ENCODE results near the gene RCC1.
"Not testable (repeated sequence)": the region's sequence is repeated elsewhere in the genome, so short reads cannot be mapped to it uniquely, and the experiment has no call there.

The RCC1 gene

DNA sequence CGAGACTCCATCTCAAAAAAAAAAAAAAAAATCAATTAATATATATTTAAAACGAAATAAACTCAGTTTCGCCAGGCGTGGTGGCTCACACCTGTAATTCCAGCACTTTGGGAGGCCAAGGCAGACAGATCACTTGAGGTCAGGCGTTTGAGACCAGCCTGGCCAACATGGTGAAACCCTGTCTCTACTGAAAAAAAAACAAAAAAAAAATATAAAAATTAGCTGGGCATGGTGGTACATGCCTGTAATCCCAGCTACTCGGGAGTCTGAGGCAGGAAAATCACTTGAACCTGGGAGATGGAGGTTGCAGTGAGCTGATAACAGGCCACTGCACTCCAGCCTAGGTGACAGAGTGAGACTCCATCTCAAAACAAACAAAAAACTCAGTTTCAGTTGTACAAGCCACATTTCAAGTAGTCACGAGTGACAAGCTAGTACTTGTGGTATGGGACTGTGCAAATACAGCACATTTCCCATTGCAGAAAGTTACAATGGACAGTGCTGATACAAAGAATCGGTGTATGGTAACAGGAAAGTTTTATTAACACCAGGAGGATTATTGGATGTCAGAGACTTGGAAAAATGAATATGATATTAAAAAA, 35.7 kb downstream of the RCC1 start:
- not testable (repeated sequence) for DNase-seq (ENCODE audit: low read depth in 2 of 3, low spot score in 2 of 3)

DNA sequence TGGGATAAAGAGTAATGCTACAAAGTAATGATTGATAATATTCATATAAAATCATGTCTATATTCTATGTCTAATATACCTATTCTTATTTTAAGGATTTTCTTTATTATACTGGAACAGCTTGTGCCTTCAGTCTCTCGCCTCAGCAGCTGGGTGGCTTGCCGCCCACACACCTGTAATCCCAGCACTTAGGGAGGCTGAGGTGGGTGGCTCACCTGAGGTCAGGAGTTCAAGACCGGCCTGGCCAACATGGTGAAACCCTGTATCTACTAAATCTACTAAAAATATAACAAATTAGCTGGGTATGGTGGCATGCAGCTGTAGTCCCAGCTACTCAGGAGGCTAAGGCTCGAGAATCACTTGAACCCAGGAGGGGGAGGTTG, 39.4 kb downstream of the RCC1 start:
- no peak for DNase-seq (ENCODE audit: low read depth in 2 of 3, low spot score in 2 of 3)

DNA sequence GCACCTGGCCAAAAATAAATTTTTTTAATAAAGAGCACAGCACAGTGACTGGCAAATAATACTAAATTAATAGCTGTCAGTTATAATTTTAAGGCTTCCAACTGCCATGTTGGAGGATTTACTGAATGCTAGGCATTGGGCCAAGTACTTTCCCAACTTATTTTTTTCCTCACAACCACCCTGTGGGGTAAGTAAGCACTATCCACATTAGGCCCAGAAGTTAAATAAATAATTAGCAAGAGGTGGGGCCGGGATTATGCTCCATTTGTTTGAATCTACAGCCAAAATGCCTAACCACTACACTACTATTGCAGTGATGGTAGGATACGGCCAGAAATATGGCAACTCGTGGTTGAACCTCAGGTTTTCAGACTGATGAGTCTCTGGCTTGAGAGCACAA, 42.5 kb downstream of the RCC1 start:
- DNase-seq (ENCODE audit: low read depth in 2 of 3, low spot score in 2 of 3) = no peak

DNA sequence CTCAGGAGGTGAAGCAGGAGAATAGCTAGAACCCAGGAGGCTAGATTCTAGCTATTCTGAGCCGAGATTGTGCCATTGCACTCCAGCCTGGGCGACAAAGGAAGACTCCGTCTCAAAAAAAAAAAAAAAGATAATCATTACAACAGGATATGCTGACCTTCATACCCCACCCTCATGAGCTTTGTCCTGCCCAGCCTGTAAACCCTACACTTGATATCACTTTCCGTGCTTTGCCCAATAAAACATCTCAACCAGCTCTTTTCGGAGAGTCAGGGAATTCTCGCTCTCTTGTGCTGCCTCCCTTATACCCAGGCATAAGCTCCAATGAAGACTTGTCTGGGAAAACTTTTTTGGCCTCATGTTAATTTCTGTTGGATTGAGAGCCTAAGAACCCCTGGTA, 45.5 kb downstream of the RCC1 start:
- DNase-seq (ENCODE audit: low read depth in 2 of 3, low spot score in 2 of 3) = no peak

DNA sequence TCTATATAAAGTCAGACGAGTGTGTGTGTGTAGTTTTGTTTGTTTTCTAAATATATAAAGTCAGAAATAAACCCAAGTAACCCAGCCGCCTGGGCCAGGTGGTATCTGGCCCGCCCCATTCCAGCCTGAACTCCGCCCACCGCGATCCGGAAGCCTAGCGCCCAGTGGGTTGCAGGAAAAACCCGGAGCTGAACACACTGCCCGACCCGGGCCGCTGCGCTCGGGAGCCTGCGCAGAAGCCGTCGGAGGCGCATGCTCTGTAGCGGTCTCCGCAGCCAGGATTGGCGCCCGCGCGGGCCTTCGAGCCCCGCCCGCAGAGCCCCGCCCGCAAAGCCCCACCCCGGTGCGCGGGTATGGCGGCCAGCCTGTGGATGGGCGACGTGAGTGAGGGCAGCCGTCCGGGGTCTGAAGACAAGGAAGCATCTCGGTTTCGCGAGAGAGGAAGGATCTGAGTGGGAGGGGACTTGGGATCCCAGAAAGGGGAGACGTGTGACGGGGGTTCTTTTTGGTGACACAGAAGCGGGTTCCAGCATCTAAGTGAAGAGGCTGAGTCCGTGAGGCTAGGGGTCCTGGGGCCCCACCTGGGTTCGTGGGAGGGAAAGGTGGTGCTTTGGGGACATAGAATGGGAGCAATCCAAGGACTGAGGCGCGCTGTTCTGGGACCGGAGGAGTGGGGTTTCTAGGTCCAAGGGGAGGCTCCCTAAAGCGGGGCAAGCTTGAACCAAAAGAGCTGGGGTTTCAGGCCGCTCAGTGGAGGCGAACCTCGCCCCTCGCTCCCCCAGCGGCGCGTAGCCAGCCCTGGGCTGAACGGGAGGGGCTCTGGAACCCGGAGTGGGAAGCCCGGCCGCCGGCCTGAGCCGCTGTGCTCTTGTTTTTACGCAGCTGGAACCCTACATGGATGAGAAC, 47.2 kb downstream of the RCC1 start, which contains the start of gene TRNAU1AP:
TSS of gene TRNAU1AP (plus strand) at position 328 of the 906 bp plus-strand sequence. CDS start at position 354, 26 bp downstream.
- DNase-seq (ENCODE audit: low read depth in 2 of 3, low spot score in 2 of 3) = peak; percentile 83 to 96 (median 94)

DNA sequence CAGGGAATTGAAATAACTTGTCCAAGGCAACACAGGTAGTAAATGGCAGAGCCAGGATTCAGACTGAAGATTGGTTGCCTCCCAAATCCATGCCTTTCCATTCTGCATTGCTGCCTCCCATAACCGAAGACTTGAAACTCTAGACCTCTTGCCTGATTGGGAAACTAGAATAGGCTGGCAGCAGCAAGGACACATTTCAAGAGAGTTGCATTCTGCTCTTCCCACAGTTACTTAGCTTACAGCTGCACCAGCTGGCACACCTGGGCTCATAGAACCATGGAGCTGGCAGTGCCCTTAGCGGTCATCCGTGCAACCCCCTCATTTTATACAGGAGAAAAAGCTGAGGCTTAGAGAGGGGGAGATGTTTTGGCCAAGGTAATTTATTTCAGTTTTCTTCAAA, 55.0 kb downstream of the RCC1 start:
- no peak for DNase-seq (ENCODE audit: low read depth in 2 of 3, low spot score in 2 of 3)

DNA sequence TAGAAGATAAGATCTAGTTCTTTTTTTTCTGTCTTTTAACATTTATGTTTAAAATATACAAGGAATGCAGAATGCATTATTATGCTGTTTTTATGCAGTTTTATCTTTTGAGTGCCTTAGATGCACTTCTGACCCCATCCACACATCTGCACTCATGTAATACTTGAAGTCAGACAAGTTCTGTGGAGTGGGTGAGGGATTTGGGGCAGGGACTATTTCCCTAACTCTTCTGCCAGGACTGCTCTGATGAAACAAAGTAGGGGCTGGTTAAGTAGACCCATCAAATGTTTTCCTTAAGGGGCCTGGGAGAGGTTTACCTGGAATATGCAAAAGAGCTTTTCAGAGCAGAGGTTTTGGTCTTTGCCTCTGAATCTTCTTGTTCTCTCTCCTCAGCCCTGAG, 58.5 kb downstream of the RCC1 start:
- no peak for DNase-seq (ENCODE audit: low read depth in 2 of 3, low spot score in 2 of 3)

DNA sequence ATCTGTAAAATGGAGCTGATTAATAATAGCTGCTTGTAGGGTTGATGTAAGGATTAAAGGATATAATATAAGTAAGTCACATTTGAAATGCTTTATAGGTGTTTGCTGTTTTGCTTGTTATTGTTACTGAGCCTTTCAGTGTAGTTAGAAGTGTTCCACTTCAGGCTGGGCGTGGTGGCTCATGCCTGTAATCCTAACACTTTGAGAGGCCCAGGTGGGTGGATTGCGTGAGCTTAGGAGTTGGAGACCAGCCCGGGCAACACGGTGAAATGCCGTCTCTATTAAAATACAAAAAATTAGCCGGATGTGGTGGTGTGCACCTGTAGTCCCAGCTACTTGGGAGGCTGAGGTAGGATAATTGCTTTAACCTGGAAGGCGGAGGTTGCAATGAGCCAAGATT, 59.2 kb downstream of the RCC1 start:
- no peak for DNase-seq (ENCODE audit: low read depth in 2 of 3, low spot score in 2 of 3)

DNA sequence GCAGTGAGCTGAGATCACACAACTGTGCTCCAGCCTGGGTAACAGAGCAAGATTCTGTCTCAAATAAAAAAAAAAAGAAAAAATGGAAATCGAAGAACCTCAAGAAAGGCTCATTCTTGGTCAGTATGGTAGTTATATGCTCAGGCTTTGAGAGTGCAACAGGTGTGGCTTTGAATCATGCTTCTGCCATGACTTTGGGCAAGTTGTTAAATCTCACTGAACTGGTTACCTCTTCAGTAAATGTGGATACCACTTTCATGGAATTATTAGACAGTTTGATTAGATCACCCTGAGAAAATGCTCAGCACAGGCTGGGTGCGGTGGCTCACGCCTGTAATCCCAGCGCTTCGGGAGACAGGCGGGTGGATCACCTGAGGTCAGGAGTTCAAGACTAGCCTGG, 59.9 kb downstream of the RCC1 start:
- DNase-seq (ENCODE audit: low read depth in 2 of 3, low spot score in 2 of 3) = no peak

DNA sequence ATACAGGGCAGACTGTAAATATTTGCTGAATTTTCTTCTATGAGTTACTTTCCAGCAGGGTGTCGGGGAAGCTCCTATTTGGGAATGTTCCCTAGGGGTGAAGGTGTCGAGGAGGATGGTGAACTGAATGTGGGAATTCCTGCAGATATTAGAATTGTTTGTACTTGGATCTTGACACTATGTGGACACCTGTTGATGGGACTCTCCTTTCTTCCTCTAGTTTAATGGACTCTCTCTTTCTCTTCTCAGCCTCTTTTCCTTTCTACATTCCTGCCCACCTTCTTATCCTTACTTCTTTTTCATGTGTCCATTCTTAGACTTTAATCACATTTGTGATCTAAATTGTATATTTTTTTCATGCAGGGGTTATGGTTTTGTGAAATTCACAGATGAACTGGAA, 61.1 kb downstream of the RCC1 start:
- DNase-seq (ENCODE audit: low read depth in 2 of 3, low spot score in 2 of 3) = no peak

DNA sequence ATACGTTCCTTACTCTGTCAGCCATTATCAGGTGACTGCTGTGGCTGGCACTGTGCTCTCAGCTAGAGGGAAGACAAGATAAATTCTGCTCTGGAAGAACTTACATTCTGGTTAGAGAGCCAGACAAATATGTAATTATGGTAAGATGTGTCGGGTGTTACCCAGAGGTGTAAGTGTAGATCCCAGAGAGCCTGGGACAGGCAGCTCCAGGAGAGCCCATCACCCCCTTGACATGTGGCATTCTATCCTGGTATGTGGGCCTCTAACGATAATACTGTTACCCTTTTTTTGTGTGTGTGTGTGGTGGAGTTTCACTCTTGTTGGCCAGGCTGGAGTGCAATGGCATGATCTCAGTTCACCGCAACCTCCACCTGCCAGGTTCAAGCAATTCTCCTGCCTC, 66.1 kb downstream of the RCC1 start:
- DNase-seq (ENCODE audit: low read depth in 2 of 3, low spot score in 2 of 3) = no peak

DNA sequence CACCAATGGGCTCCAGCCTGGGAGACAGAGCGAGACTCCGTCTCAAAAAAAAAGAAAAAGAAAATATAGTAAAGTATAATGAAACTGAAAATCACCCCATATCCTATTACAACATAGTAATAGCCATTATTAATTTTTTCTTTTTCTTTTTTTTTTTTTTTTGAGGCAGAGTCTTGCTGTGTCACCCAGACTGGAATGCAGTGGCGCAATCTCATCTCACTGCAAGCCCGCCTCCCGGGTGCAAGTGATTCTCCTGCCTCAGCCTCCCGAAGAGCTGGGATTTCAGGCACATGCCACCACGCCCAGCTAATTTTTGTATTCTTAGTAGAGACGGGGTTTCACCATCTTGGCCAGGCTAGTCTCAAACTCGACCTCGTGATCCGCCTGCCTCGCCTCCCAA, 67.0 kb downstream of the RCC1 start:
- DNase-seq (ENCODE audit: low read depth in 2 of 3, low spot score in 2 of 3) = not testable (repeated sequence)

DNA sequence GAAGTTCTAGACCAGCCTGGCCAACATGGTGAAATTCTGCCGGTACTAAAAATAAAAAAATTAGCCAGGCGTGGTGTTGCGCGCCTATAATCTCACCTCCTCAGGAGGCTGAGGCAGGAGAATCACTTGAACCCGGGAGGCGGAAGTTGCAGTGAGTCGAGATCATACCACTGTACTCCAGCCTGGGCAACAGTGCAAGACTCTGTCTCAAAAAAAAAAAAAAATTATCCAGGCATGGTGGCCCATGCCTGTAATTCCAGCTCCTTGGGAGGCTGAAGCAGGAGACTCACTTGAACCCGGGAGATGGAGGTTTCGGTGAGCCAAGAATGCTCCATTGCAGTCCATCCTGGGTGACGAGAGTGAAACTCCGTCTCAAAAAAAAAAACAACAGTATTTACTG, 67.7 kb downstream of the RCC1 start:
- DNase-seq (ENCODE audit: low read depth in 2 of 3, low spot score in 2 of 3) = no peak

DNA sequence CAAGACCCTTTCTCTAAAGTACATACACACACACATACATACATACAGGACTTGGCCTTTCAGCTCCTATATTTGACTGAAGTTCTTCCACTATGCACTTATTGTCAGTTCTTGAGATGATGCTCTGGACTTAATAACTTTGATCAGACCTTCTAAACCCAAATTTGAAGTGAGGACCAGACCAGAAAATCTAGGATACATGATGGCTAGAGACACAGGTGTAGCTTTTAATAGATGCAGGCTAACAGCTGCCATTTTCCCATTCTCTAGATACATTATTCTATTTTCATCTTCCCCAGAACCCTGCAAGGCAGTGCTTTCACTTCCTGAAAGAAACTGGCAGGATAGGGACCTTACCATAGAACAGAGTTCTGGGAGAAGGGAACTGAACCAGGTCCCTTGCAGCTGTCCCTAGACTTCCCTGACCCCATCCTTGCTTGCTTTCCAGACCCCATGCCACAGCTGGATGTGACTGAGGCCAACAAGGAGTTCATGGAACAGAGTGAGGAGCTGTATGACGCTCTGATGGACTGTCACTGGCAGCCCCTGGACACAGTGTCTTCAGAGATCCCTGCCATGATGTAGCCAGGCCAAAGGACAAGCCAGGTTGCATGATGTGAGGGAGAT, 71.3 kb downstream of the RCC1 start:
- DNase-seq (ENCODE audit: low read depth in 2 of 3, low spot score in 2 of 3) = no peak

DNA sequence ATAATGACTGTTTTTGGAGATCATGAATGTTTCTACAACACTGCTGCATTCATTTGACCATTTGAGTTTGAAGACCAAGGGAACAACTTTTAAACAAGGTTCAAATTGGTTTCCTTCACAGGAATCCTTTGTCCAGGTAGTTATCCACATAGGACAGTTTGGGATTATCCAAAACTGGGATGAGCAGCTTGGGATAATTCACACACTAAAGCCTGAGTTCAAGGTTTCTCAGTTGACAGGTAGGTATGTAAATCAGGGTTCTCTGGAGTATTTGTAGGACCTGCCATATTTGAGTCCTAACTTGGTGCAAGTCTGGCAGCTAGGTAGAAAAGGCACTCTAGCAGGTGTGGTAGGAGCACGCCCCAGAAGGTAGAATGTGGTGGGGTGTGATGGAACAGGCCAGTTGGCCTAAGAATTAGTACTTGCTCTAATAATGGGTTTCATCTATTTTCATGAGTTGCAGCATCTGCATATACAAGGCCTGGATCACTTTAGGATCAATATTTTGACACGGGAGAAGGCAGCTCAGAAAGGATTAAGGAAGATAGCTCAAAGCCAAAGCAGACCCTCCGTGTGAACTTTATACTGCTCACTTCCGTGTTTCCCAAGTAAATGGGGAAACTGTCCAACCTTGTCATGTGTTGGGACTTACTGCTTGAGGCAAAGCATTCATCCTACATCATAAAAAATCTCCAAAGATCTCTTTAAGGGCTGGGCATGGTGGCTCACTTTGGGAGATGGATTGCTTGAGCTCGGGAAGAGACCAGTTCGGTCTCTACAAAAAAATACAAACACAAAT, 72.1 kb downstream of the RCC1 start:
- DNase-seq (ENCODE audit: low read depth in 2 of 3, low spot score in 2 of 3) = no peak

DNA sequence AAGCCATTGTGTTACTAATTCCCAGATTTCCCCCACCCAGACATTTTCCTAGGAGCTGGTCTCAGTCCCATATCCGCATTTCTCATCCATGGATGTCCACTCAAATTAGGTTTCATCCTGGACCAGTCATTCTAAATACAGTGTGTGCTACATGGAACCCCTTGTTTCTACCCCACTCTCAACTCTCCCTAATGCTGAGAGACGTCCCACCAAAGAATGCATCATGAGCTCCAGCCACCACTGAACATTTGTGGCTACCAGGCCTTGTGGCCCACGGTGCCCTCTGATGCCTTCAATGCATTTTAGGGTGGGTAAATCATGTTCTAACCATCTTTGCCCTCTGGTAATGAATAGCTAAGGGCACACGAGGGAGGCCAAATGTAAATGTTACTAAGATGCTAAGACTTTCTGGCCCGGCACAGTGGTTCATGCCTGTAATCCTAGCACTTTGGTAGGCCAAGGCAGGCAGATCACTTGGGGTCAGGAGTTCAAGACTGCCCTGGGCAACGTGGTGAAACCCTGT, 72.9 kb downstream of the RCC1 start:
- no peak for DNase-seq (ENCODE audit: low read depth in 2 of 3, low spot score in 2 of 3)

DNA sequence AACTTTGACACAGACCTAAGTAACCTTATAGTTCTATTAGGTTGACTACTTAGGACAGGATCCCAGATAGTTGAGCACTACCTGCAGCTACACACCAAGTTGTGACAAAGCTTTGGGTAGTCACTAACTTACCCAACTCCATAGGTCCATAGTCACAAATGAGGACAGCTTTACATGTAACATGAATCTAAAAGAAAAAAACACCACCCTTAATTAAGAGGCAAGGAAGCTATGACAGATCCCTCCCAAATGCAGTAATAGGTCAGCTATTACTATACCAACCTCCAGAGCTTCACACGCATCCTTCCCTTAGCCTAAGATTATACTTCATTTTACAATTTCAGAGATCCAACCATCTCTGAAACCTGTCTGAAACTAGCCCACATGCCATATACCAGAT, 73.6 kb downstream of the RCC1 start:
- no peak for DNase-seq (ENCODE audit: low read depth in 2 of 3, low spot score in 2 of 3)

DNA sequence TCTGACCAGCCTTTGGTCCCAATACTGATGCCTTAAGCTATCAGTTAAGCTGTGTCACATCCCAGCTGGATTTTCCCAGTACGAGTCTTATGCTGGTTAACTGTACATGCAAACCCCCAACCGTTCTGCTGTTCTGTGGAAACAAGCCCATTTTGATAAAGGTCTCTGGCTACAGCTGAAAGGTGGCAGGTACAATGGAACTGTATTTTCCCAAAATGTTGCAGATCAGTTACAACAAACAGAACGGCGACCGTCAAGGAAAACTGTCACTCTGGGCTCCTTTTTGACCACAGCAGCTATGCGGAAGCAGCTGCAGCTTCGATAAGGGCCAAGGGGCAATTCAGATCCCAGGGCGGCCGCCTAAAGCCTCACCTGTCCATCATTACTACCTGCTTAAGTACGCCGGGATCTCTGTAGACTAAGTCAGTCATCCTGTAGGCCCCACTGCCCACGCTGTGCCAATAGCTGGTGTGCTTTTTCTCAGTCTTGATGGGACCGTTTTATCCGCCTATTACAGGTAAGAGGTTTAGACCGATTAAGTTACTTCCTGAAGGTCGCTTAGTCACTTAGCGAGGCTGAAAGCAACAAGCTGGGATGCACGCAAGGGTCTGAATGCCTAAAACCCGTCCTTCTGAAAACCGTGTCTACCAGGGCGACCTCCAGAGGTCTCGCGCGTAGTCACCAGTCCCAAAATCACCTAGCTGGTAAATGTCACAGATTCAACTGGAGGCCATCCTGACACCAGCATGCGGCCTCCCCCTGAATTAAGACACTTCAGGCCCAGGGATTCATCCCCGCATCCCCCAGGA, 75.1 kb downstream of the RCC1 start:
- no peak for DNase-seq (ENCODE audit: low read depth in 2 of 3, low spot score in 2 of 3)

DNA sequence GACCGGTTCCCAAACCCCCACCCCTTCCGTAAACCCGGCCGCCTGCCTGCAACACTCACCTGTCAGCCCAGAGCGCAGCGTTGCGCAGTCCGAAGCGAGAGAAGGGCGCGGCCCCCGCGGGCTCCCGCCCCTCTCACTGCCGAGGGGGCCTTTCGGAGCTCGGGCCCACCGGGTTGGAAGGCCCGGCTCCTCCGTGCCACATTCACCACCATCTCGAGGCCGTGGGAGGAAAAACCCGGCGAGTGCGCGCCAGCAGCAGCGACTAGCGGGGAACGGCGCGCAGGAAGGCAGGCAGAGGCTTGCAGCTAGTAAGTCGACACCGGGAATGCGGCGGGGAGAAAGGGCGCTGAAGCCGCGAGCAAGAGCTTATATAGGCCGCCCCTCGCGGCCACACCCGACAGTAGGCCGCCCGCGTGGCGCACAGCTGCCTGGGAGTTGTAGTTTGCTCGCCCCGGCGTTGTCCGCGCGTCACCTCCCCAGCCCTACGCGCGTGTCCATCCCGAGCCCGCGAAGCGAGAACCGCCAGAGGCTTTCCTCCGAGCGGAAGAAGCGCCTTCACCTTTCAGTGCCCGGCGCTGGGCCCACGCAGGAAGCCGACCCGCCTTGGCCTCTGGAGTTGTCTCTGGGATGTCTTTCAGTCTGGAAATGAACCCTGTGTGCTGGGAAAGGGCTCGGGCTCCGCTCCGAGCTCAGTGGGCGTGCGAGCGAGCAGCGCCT, 75.8 kb downstream of the RCC1 start:
- DNase-seq (ENCODE audit: low read depth in 2 of 3, low spot score in 2 of 3) = peak; percentile 88 to 97 (median 92)

DNA sequence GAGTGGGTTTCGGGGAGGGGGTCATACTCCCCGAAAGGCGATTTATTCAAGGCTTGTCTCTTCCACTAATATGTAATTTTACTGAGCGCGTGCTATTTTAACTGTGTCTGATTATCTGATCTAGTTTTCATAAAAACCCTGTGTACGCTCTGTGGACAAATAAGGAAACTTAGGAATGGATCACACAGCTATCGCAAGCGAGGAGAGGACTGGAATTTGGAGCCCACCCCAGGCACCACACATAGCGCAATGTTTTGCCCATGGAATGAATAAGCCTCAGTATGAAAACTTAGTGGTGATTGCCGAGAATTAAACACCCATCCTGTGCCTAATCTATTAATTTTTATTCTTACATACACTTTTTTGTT, 76.4 kb downstream of the RCC1 start:
- DNase-seq (ENCODE audit: low read depth in 2 of 3, low spot score in 2 of 3) = no peak

All from activated CD8-positive, alpha-beta memory T cell treated with anti-CD3 and anti-CD28 coated beads for 48 hours (primary cell).